ENCODE data around the gene CHST6.

DNA sequence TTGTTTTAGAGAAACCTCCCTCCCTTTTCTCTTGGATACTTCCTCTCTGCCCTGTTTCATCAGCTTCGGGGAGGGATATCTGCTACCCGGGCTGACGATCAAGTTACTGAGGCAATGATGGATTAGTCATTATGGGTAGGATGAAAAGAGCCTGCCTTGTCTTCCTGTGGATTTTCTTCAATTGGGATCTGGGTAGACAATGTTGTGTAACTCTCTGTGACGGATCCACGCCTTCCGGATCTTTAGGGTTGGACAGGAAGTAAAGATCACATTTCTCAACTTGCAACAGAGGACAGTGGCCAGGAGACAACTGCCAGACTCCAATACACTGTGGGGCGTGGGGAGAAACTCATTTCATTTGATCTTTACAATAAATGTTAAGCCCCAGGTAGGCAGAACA, 11.3 kb upstream of the CHST6 start:
- TF ChIP-seq, protein P1, sequence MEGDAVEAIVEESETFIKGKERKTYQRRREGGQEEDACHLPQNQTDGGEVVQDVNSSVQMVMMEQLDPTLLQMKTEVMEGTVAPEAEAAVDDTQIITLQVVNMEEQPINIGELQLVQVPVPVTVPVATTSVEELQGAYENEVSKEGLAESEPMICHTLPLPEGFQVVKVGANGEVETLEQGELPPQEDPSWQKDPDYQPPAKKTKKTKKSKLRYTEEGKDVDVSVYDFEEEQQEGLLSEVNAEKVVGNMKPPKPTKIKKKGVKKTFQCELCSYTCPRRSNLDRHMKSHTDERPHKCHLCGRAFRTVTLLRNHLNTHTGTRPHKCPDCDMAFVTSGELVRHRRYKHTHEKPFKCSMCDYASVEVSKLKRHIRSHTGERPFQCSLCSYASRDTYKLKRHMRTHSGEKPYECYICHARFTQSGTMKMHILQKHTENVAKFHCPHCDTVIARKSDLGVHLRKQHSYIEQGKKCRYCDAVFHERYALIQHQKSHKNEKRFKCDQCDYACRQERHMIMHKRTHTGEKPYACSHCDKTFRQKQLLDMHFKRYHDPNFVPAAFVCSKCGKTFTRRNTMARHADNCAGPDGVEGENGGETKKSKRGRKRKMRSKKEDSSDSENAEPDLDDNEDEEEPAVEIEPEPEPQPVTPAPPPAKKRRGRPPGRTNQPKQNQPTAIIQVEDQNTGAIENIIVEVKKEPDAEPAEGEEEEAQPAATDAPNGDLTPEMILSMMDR (conservative IDR thresholded peaks at IDR 0.05 in 1 of 2, IDR thresholded peaks at IDR 0.05 in 1 of 2; ENCODE audit: extremely low read depth in 1 of 2, insufficient read depth in 1 of 2, low read depth in 1 of 2, low read length in 2 of 2): no peak
- no peak for TF ChIP-seq EZH2 (IDR thresholded peaks at IDR 0.05; ENCODE audit: borderline replicate concordance, low read length)
